Lower lobe of right lung (tissue), 2 donors: Measurements from ENCODE around the gene PALD1. TPM values are rescaled to one million over a fixed set of nuclear protein-coding genes. Genes with fewer than 3 reads are reported as not detected.

ENCODE experiments used
- ATAC-seq, 2 donors: fragments of 200-7000 bp; cut with Tn5 transposase; one replicate each; pipeline ENCODE4 v1.9.1; 2020 to 2022; ENCODE audit warnings: mild to moderate bottlenecking in 2 of 2, moderate library complexity in 2 of 2
- DNase-seq: peaks from one replicate; pipeline ENCODE4 v3.0.0-alpha.2; 2020
- H3K27ac ChIP-seq: fragments of 200-600 bp; one replicate; pipeline ENCODE4 v1.8.0; 2022
- H3K27me3 ChIP-seq: fragments of 200-600 bp; one replicate; pipeline ENCODE4 v1.8.0; 2022; ENCODE audit warnings: low read depth
- H3K36me3 ChIP-seq: fragments of 200-600 bp; one replicate; pipeline ENCODE4 v1.8.0; 2022; ENCODE audit warnings: mild to moderate bottlenecking
- H3K4me1 ChIP-seq: fragments of 200-600 bp; one replicate; pipeline ENCODE4 v1.8.0; 2022
- H3K4me3 ChIP-seq: fragments of 200-600 bp; one replicate; pipeline ENCODE4 v1.8.0; 2022; ENCODE audit warnings: mild to moderate bottlenecking
- H3K9me3 ChIP-seq: fragments of 200-600 bp; one replicate; pipeline ENCODE4 v1.8.0; 2022
- intact Hi-C: fragments of 100-400 bp; cut with DNase I; formaldehyde crosslinking; loops from one replicate; pipeline ENCODE4 v1.11.0; 2022
- total RNA-seq: library from RNA; stranded (reverse); fragmentation: NEBNext Ultra II Directional; extraction: Animal tissue kit (Norgen Biotek cat#: 25700); gene quantifications from one replicate; pipeline ENCODE4 v1.2.1, GENCODE V29; 2021
- TF ChIP-seq, protein P1 (sequence below): fragments of 200-600 bp; IDR thresholded peaks from one replicate; pipeline ENCODE4 v1.8.0; 2022; ENCODE audit warnings: antibody characterized with exemption, mild to moderate bottlenecking
- donor health status: DM: no; HTN: yes; CAD: no; lungs with severe emphysema.

Gene PALD1
- total RNA-seq, 1 donor from 2014 or later, result 16.0 TPM

DNA sequence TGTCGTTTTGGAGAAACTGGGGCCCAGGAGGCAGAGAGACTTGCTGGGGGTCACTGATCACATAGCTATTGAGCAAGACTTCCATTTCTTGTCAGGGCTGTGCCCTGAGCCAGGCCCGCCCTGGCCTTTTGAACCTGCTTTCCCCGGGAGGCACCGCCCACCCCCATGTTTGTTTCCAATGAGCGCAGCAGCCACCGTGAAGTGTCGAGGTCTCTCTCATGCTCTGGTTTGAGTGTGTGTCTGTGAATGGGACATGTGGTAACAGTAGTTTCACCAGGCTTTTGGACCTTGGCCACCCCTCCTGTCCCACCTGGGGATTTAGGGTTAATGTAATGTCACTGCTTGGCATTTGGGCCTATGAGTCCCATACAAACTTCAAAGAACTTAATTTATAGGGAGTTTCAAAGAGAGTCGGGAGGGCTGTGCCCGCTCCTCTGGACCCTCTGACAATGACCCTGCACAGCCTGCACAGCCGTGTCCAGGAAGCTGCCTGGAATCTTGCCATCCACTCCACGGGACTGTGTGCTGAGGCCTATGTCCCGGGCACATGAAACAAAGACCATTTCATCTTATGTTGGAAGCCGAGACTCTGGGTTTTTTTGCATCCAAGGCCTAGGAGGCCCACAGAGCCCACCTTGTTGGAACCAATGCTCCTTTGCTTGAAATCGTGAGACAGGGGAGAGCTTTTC, 117.7 kb downstream of the PALD1 start:
- intact Hi-C loops, result no loop called here
- Histone ChIP-seq H3K36me3 (no peaks in the 10 kb centered on the region), H3K27me3 (no peaks in the 10 kb centered on the region), H3K27ac (no peak overlapping the region), H3K9me3 (no peaks in the 10 kb centered on the region), H3K4me3 (no peak overlapping the region), H3K4me1 (no peaks in the 10 kb centered on the region)
- DNase-seq (no peak), ATAC-seq (peak in 1 of 2 donors; percentile 11)
- TF ChIP-seq, protein P1, sequence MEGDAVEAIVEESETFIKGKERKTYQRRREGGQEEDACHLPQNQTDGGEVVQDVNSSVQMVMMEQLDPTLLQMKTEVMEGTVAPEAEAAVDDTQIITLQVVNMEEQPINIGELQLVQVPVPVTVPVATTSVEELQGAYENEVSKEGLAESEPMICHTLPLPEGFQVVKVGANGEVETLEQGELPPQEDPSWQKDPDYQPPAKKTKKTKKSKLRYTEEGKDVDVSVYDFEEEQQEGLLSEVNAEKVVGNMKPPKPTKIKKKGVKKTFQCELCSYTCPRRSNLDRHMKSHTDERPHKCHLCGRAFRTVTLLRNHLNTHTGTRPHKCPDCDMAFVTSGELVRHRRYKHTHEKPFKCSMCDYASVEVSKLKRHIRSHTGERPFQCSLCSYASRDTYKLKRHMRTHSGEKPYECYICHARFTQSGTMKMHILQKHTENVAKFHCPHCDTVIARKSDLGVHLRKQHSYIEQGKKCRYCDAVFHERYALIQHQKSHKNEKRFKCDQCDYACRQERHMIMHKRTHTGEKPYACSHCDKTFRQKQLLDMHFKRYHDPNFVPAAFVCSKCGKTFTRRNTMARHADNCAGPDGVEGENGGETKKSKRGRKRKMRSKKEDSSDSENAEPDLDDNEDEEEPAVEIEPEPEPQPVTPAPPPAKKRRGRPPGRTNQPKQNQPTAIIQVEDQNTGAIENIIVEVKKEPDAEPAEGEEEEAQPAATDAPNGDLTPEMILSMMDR, result no peak

DNA sequence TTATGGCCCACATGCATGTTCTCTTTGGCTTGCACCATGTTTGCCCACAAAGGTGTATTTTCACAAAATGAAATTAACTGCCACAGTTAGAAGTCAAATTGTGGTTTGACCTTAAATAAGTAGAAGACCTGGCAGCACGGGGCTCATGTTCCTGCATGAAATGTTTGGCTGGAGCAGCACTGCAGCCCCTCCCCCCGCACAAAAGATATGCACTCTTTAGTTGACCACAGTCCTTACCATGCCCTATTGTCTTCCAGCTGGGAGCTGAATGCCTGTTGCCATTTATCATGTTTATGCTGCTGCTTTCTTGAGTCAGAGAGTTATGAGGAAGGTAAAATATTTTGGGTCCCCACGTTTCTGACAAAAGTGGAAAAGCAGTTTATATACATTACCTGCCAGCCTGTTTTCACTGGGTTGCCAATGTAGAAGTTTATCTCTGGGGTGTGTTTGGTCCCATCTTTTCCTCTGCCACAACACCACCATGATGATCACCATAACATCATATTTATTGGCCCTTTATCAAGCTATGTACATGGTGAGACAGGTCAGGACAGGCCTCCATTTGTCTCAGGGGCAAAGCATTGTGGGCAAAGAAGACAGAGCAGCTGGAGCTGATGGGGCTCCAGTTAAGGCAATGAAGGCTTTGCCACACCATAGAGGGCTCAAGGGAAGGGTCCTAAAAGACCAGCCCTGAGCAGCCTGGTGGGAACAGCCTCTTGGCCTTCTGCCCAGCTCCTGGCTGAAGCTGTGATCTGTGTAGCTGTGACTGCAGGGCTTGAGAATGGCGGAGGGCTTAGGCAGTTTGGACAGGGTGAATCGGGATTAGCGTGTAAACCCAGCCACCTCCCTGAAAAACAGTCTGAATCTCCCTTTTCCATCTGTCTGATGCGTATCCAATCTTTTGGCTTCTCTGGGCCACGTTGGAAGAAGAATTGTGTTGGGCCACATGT, 118.6 kb downstream of the PALD1 start:
- Histone ChIP-seq H3K27me3 (no peaks in the 10 kb centered on the region), H3K4me1 (no peaks in the 10 kb centered on the region), H3K36me3 (no peaks in the 10 kb centered on the region), H3K27ac (no peak overlapping the region), H3K4me3 (no peak overlapping the region), H3K9me3 (no peaks in the 10 kb centered on the region)
- DNase-seq (no peak), ATAC-seq (no peak)
- intact Hi-C loops, result no loop called here
- TF ChIP-seq, protein P1, result no peak

- TF ChIP-seq, protein P1, result no peak
- H3K9me3 ChIP-seq, result no peaks in the 10 kb centered on the region
- no peaks in the 10 kb centered on the region for H3K36me3 ChIP-seq
- DNase-seq (no peak), ATAC-seq (no peak)
- no peaks in the 10 kb centered on the region for H3K27me3 ChIP-seq
- intact Hi-C loops, result no loop called here
- no peak overlapping the region for H3K27ac ChIP-seq
- H3K4me1 ChIP-seq, result no peaks in the 10 kb centered on the region
- no peak overlapping the region for H3K4me3 ChIP-seq
These were observed 119.6 kb downstream of the PALD1 start for GRCh38 chr10:70597856-70598815.

- TF ChIP-seq, protein P1, result no peak
- Histone ChIP-seq H3K27ac (no peak overlapping the region), H3K9me3 (no peaks in the 10 kb centered on the region), H3K27me3 (no peaks in the 10 kb centered on the region), H3K4me3 (no peak overlapping the region), H3K36me3 (no peaks in the 10 kb centered on the region), H3K4me1 (no peaks in the 10 kb centered on the region)
- DNase-seq (peak; percentile 69), ATAC-seq (peak; percentile 58 to 73)
- intact Hi-C loops, result no loop called here
These were observed 120.3 kb downstream of the PALD1 start for GRCh38 chr10:70598857-70599295.

DNA sequence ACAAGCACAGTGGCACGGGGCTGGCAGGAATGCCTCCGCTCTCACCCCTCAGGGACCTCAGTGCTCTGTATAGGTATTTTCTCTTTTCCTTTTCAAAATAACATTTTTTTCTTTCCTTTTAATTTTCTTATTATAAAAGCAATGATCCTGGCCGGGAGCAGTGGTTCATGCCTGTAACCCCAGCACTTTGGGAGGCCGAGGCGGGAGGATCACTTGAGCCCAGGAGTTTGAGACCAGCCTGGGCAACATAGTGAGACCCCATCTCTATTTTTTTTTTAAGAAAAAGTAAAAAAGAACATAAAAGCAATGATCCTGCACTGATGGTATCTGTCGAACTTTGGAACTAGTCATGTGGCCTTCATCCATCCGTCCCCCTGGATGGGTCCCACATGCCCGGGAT, 120.8 kb downstream of the PALD1 start:
- intact Hi-C loops, result no loop called here
- ATAC-seq (no peak), DNase-seq (no peak)
- TF ChIP-seq, protein P1, result no peak
- Histone ChIP-seq H3K9me3 (no peaks in the 10 kb centered on the region), H3K27ac (no peak overlapping the region), H3K4me1 (no peaks in the 10 kb centered on the region), H3K4me3 (no peak overlapping the region), H3K36me3 (no peaks in the 10 kb centered on the region), H3K27me3 (no peaks in the 10 kb centered on the region)
